Gastroesophageal sphincter (tissue), 3 donors: ENCODE results near the gene MIER2.

Experiments
- CTCF ChIP-seq, 4 experiments: fragments of 200-600 bp in 2 of 4; fragments of 450-650 bp in 2 of 4; sonication (generic) in 1 of 4; IDR thresholded peaks; one replicate each; pipeline ENCODE4 v1.5.1; 2017 to 2019; ENCODE audit warnings: antibody characterized with exemption in 4 of 4, mild to moderate bottlenecking in 2 of 4, moderate library complexity in 2 of 4
- EP300 ChIP-seq: sonication (generic); formaldehyde crosslinking; IDR thresholded peaks from one replicate; pipeline ENCODE4 v1.6.1; 2017; ENCODE audit warnings: antibody characterized with exemption, mild to moderate bottlenecking
- POLR2A ChIP-seq, 2 donors: fragments of 450-650 bp; IDR thresholded peaks; one replicate each; pipeline ENCODE4 v1.6.1; 2017; ENCODE audit warnings: antibody characterized with exemption in 2 of 2, mild to moderate bottlenecking in 2 of 2, moderate library complexity in 1 of 2
- POLR2AphosphoS5 ChIP-seq: sonication (generic); formaldehyde crosslinking; IDR thresholded peaks from one replicate; pipeline ENCODE4 v1.6.1; 2017; ENCODE audit warnings: antibody characterized with exemption

- TF ChIP-seq EP300 (no peak), CTCF (IDR thresholded peaks at IDR 0.05) (no peak), POLR2AphosphoS5 (no peak), POLR2A (IDR thresholded peaks at IDR 0.05) (no peak)
Observed at GRCh38 chr19:368630-369024, 24.0 kb upstream of the MIER2 start.
